Measurements from ENCODE around the gene CEP164.

The CEP164 gene

DNA sequence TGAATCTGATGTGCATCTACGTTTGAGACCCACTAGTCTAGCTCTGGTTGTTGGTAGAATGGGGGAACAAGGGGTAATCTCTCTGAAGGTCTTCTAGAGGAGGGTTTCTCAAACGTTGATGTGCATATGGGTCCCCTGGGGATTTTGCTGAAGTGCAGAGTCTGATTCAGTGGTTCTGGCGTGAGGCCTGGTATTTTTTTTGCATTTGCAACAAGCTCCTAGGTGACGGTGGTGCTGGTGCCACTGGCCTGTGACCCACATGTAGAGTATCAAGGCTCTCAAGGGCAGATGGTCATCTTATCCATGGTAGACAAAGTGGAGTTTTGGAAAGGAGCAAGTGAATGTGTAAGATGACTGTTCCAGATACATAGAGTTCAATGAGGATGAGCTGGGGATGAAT, 97.1 kb downstream of the CEP164 start:
- no peak for DNase-seq

DNA sequence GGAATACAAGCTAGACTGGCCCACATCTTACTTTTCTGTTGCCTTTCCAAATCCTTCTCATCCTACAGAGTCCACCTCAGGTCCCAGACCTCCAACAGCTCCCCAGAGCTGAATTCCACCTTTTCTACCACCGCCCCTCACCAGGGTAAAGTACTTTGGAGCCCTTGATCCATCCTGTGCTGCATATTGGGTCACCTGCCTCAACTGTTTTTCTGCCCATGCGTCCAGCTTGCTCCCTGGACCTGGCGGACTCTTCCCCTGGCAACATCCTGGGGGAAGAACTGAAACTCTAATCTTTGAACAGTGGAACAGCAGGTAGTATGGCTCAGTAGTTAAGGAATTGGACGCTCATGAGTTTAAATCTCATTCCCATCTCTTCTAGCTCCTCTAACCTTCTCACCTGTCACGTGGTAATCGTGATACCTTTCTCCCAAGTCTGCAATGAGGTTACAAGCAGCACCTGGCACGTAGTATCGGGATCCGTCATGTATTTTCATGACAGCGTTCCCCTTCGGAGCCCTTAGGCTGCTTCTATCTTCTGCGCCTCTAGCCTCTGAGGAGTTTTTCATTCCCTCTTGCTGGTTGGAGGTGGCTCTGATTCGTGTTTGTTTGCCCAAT, 98.1 kb downstream of the CEP164 start:
- DNase-seq: no peak

DNA sequence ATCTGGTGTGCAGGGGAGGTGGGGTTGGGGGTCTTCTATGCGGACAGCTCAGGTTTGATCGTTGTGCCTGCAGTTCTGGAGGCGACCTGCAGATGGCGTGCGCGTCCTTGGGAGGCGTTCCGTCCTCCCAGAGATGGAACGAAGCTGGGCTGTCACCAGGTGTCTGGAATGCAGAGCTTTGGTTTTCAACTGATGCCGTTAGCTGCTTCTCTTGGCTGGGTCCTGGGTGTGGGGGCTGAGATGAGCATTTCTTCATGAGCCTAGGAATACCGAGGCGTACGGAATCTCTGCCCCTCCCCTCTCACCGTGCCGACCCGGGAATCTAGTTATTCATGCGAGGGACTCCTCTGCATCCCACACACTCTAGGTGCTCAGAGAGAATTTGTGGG, 98.6 kb downstream of the CEP164 start:
- DNase-seq: peak; percentile 42

DNA sequence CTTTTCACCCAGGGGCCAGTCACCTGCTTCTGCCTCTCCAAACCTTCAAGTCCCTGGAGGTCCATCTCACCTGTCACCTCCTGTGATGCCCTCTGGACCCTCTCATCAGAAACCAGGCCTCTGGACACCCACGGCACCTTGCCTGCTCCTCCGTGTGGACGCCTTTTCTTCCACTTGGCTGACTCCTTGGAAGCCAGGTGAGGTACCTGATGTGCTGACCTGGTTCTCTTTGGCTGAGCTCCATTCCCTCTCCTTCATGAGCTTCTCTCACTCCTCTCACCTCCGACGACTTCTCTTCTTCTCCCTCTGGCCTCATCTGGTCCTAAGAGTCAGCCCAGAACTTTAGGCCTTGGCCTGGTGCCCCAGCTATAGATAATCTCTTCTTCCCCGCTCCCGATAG, 99.3 kb downstream of the CEP164 start:
- no peak for DNase-seq

DNA sequence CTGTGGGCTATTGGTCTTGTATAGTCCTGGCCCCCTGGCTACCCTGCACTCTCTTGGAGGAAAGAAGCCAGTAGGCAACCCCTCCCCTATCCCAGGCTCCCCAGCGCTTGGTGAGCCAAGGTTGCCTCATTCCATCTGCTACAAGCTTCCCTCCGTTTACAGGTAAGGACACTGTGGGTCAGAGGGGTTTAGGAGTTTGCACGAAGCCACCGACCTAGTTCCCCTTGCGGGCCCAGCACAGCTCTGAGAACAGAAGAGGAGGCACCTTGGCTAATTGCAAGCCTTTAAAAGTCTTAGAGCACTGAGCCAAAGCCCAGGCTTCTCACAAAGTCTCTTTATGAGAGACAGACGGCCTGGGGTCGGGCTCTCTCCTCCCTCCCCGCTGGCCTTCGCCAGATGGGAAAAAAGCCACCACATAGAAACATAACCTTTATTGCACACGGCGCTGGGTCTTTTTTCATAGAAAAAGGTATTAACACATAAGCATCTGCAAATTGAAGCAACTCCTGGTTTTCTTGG, 99.8 kb downstream of the CEP164 start:
- DNase-seq: no peak

DNA sequence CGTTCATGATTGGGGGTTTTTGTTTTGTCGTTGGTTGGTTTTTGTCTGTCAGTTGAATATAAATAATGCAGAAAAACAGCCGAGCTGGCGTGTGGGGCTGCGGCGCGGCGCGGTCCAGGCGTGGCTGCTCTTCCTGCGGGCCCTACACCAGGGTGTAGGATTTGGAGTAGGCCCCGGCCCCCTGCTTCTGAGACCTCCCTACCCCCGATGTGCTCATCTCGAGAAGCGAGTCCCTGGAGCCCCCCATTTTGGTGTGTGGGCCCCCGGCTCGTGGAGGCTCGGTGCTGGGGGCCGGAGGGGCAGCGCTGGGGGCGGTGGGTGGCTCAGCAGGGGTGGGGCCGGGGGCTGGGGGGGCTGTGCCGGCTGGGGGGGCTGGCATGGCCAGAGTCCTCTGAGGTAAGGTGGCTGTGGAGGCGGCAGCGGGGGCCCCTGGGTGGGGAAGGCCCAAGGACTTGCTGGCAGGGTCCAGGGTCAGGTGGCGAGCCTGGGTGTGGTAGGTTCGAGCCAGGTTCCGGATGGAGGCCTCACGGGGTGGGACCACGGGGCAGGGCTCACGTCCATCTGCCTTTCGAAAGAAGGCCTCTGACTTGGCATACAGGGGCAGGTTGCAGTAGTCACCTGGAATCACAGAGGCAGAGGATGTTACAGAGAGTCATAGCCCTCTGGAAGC, 100.7 kb downstream of the CEP164 start:
- DNase-seq: no peak

DNA sequence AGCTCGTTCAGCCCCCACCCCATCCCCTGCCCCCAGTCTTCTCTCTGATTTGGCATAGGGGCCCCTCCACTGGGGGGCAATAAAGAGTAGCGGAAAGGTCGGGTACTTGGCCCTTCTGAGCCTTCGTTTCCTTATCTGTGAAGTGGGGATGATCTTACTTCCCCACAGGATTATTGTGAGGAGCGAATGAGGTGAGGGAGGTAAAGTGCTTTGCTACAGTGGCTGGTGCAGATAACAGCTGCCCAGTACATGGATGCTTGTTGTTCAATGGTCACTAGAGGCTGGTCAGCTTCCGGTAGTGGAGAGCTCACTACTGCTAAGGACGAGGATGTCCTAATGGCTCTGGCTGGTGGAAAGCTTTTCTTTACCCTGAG, 101.2 kb downstream of the CEP164 start:
- no peak for DNase-seq

DNA sequence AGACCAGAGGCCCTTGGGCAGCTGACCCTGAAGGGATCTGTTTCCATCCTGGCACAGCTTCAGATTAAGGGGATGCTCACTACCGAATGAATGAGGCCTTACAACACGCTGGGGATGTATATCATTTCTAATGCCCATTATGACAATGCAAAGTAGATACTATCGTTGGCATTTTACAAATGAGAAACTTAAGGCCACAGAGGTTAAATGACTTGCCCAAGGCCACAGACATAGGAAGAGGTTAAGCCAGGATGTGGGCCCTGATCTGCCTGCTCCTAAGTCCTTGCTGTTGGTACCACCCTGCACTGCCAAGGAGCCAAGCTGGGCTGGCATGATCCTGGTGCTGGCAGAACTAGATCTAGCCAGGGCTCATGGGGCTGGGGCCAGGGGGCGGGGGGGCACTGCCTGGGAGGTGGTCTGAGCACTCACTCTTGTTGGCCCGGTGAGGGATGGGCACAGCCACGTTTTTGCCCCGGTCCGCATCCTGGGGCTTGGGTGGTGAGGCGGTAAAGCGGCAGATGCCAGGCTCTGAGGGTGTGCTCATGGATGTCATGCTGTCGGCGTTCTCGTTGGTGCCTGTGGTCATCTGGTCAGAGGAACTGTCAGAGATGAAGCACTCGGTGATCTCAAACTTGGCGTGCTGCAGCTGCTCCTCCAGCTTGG, 102.8 kb downstream of the CEP164 start:
- DNase-seq: no peak

DNA sequence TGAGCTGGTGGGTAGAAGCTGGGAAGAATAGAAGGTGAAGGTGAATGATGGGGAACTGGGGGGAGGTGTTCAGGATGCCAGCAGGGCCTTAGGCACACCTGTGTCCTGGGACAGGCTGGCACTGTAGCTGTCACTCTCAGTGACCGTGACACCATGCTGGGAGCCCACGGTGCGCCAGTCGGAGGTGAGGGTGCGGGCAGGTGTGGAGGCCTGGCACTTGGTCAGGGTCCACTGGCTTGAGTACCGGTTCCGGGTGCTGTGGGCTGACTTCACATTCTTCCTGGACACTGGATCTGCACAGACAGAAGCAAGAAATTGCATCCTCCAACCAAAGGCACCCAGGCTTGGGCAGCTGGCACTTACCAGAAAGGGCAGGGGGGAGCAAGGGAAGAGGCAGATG, 103.8 kb downstream of the CEP164 start:
- no peak for DNase-seq

DNA sequence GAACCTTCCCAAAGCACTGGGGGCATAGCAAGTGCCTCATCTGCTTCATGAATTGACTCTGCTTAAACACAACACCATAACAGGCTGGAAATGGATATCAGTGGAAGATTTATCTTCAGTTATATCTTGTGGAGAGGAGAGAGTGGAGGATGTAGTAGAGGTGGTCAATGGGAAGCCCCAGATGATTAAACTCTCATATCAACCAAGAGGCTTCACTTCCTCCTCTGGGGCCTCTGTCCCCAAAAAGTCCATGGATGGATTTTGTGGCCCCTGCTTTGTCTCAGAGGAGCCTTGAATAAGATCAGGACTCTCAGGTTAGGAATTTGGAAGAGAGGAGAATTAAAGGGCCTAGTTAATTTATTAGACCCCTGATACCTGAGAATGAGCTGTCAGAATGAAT, 106.1 kb downstream of the CEP164 start:
- no peak for DNase-seq

DNA sequence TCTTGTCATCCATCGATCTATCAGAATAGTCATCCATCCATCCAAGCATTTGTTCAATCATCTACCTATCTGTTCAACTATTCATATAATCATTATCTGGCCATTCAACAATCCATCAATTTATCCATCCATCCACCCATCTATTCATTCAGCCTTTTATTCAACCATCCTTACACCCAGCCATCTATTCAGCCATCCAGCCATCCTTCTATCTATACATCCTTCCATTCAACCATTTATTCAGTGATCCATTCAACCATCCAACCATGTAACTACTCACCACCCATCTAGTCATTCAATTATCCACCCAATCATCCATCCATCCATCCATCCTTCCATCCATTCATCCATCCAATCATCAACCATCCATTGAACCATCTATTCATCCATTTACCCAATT, 106.8 kb downstream of the CEP164 start:
- DNase-seq: no peak

DNA sequence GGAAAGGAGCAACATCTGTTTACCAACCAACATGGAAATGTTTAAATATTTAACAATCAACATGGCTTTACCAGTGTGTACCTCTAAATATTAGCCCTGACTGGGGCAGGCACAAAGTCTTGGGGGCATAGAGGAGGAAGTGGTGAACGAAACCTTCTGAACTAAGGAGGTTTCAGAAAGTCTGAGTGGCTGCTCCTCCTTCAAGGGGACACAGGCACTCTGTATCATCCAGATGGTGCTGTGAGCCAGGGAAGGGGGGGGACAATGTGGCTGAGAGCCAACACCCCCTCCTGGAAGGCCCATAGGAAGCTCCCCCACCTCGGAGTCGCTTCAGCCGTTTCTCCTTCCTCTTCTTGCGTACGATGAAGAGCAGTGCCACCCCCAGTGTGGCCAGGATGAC, 107.7 kb downstream of the CEP164 start:
- DNase-seq: no peak

DNA sequence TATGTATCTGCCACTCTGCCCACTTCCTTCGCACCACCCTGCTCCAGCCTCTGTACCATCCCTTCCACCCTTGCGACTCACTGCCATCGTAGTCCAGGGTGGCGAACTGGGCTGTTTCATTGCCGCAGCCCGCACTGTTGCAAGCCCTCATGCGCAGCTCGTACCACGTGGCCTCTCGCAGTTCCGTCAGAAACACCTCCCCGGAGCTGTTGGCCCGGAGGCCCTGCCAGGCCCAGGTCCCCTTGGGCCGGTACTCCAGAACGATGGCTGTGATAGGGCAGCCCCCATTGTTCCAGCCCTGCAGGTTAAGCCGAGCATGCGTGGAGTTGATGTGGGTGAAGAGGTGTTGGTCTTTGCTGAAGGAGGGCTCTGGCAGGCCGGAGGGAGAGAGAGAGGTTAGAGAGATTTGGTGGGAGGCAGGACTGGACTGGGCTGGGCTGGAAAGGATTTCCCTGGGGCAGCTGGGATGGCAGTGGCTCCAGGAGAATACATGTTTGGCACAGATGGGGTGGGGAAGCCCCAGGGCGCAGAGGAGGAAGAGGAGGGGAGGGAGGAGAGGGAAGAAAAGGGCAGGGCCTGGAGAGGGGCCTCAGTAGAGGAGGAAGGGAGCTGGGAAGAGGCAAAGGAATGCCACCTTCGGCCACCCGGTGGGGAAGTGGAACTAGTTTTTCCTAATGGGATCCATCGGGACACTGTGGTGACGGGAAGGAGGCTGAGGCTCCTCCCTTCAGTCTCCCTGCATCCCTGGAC, 109.6 kb downstream of the CEP164 start:
- no peak for DNase-seq

DNA sequence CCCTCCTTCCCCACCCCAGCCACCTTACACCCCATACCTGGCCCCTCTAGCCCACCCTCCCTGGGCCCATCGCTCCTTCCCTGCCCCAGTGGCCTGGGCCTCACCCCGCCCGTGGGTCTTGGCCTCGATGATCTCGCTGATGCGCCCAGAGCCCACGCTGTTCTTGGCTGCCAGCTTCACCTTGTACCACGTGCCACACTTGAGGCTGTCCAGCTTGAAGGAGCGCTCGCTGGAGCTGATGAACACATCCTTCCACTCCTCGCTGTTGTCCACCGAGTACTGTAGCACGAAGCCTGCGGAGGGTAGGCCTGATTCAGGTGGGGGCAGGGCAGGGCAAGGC, 110.1 kb downstream of the CEP164 start:
- no peak for DNase-seq

DNA sequence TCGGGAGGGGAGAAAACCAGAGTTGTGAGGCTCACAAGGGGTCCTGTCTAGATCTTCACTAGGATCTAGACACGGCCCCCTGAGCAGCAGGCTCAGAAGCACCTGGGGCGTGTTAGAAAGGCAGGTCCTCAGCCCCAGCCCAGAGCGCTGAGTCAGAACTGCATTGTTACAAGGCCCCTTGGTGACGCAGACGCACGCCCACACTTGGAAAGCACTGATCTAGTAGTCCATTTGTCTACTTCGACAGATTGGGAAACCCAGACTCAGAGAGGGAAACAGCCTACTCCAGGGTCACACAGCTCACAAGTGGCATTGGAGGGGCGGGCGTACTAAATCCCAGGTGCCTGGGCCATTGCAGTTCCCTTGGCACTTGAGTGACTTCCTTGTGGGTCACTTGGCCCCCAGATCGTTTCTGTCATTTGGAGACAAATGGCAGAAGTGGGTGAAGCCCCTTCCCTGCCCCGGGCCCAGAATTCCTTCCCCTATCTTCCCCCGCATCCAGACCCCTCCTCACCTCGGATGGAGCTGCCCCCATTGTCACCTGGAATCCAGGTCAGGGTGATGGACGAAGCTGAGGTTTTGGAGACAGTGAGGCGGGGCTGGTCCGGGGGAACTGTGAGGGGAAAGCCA, 110.8 kb downstream of the CEP164 start:
- no peak for DNase-seq

DNA sequence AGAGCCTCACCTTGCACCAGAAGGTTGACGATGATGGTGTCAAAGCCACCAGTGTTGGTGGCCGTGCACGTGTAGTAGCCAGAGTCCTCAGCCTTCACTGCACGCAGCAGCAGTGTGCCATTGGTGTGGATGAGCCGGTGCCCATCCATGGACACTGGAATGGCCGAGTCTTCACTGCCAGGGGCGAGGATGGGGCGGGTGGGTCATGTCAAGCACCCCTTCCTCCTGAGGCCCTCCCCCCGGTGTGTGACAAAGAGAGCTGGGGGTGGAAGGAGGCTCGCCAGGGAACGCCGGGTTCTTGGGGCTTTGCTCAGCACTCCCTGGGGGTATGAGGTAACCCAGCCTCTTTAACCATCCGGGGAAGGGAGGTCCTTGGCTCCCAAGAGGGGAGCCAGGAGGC, 111.6 kb downstream of the CEP164 start:
- no peak for DNase-seq

DNA sequence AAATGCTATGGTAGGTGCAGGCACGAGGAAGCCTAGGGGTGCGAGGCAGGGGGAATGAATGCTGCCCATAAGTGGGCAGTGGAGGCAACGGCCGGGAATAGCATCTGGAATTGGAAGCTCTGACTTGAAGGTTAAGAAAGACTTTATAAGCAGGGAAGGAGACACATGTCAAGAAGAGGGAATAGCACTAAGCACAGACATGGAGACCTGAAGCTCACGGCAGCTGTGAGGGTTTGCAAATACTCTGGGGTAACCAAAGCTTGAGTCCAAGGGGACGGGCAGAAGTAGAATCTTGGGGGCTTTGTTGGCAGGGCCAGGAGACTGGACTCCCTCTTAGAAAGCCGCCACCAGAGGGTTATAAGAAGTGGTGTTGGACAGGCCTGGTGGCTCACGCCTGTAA, 112.6 kb downstream of the CEP164 start:
- no peak for DNase-seq

DNA sequence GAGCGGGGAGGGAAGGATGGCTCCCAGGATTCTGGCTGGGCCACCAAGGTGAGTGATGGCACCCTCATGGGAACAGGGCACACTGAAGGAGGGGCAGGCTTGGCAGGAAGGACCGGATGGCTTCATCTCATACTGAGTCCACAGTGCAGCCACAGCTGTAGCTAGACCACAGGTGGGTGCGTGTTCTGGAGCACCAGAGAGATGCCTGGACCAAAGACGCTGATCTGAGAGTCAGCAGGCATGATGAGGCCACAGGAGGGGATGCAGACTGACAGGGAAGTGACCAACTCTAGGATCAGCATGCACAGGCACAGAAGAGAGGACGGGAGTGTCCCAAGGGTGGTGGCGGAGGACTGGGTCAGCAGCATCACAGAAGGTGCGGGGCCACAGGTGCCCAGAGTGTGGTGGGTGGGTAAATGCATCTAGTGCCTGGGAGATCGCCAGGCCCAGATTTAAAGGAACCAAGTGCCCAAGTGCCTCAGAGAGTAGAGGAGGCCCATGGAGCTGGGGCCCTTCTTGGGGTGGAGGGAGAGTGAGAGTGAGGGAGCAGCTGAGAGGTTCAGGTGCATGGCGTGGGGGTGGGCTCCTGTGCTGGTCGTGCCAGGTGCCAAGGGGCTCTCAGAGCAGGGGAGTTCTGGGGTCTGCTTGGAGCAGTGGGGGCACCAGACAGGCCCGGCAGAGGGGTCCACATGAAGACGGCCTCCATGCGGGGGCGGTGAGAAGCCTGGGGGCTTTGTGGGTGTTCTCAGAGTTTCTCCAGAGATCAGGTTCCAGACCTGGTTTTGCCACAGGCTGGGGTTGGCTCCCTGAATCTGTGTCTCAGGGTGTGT, 113.7 kb downstream of the CEP164 start:
- DNase-seq: no peak

DNA sequence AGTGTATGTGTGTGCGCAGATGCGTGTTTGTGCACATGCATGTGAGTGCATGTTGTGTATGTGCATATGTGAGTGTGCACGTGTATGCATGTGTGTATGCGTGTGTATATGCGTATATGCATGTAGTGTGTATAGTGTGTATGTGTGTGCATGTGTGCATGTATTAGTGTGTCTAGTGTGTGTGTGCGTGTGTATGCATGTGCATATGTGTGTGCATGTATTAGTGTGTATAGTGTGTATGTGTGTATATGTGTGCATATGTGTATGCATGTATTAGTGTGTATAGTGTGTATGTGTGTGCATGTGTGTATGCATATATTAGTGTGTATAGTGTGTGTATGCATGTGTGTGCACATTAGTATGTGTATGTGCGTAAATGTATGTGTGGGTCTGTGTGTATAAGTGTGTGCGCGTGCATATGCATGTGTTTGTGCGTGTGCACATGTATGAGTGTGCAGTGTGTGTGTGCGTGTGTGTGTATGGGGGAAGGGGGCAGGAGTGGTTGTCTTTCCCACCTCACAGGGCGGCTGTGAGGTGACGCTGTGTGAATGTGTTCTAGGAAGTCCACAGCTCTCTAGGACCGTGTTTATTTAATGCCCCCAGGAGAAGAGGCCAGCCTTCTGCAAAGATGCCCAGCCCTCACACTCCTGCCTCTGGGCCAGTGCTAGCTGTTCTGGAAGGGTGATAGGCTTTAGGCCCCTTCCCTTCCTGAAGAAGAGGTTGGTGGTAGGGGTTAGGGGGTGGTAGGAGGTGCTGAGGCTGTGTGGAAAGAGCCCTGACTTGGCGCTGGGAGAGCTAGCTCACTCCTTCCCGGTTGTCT, 114.6 kb downstream of the CEP164 start:
- DNase-seq: no peak

DNA sequence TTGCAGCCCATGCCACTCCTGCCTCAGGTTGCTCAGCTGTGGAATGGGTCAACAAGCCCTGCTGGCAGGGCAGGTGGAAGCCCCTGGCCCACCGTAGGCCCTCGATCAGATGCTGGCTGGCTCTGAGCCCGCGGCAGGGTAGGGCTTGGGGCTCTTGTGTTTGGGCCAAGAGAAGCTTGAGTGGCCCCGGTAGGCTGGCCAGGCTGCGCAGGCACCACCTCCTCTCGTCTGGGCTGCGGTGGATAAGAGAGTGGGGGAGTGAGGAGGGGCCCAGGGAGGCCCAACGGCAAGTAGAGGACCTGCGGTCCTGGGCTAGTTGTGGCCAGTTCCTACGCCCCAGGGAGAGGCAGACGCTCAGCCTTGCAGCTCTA, 115.2 kb downstream of the CEP164 start:
- DNase-seq: no peak
